ENCODE measurements around the gene PLEKHM2.
A peak's percentile ranks its signal among the peaks of the same experiment; 100 is the strongest.

The PLEKHM2 gene

DNA sequence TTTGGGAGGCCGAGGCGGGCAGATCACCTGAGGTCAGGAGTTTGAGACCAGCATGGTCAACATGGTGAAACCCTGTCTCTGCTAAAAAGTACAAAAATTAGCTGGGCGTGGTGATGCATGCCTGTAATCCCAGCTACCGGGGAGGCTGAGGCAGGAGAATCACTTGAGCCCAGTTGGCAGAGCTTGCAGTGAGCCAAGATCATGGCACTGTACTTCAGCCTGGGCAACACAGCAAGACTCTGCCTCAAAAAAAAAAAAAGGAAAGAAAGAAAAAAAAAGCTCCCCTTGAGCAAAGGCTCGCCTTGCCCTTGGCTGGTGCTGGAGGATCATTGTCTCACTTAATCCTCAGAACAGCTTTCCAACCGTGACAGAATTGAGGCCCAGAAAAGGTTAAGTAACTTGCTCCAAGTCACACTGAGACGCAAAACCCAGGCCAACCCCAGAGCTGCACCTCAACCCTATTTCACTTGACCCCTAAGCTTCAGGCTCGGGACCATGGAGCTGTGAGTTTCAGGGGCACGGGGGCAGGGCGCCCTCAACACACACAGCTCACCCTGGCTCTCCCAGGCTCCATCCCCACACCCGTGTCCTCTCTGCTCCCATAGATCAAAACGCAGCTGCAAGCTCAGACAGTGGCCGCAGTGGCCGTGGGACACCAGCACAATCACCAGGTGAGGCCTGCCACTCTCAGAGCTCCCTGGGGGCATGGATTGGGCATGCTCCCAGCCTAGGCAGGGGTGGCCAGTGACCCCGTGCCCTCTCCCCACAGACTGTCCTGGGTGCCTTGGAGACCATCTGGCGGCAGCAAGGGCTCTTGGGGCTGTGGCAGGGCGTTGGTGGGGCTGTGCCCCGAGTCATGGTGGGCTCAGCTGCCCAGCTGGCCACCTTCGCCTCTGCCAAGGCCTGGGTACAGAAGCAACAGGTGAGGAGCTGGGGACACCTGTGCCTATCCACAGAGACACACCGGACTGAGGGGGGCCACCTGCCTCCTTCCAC lies 53.5 kb downstream of the PLEKHM2 start:
- no peak for DNase-seq (ENCODE audit: low read depth in 1 of 2, low spot score in 1 of 2)

- no peak for DNase-seq (ENCODE audit: low read depth in 1 of 2, low spot score in 1 of 2)
These were observed 54.4 kb downstream of the PLEKHM2 start for GRCh38 chr1:15738416-15739113.

DNA sequence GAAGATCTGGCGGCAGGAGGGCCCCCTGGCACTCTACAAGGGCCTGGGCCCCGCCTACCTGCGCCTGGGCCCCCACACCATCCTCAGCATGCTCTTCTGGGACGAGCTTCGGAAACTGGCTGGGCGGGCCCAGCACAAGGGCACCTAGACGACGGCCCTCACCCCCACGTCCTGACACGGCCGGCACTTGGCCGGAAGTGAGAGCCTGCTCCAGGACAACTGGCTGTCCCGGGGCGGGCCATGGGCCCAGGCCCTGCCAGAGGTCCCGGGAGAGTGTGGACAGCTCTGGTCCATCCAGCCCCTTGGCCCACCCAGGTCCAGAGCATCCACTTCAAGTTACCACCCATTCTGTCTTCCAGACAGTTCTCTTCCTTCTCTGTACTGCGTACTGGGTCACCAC lies 55.1 kb downstream of the PLEKHM2 start:
- no peak for DNase-seq (ENCODE audit: low read depth in 1 of 2, low spot score in 1 of 2)

- no peak for DNase-seq (ENCODE audit: low read depth in 1 of 2, low spot score in 1 of 2)
These were observed 55.6 kb downstream of the PLEKHM2 start for GRCh38 chr1:15739745-15740144.

- DNase-seq (ENCODE audit: low read depth in 1 of 2, low spot score in 1 of 2) = peak; percentile 42 to 53
These were observed 57.1 kb downstream of the PLEKHM2 start for GRCh38 chr1:15740924-15741850.

GRCh38 chr1:15742339-15742801 lies 58.2 kb downstream of the PLEKHM2 start, which contains the start of gene TMEM82:
TSS of gene TMEM82 (plus strand) at chr1:15742499. CDS start at chr1:15742560, 61 bp downstream.
- no peak for DNase-seq (ENCODE audit: low read depth in 1 of 2, low spot score in 1 of 2)

GRCh38 chr1:15744122-15744679 lies 60.1 kb downstream of the PLEKHM2 start:
- DNase-seq (ENCODE audit: low read depth in 1 of 2, low spot score in 1 of 2) = no peak

GRCh38 chr1:15747378-15747777 lies 63.3 kb downstream of the PLEKHM2 start:
- DNase-seq (ENCODE audit: low read depth in 1 of 2, low spot score in 1 of 2) = no peak

DNA sequence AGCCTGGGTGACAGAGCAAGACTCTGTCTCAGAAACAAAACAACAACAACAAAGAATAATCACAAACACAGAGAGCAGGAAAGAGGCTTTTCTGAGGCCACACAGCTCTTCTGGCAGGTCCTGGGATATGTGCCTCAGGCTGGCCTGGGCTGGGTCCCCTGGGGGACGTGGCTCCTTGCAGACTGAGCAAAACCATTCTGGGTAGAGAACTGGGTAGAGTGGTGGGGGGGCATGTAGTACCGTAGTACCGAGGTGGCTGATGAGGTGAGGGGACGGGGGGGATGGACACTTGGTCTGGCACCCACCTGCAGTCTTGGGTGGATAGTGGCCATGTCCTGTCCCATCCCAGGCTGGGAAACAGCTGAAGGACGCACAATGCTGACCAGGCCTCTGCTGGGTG lies 64.1 kb downstream of the PLEKHM2 start:
- DNase-seq (ENCODE audit: low read depth in 1 of 2, low spot score in 1 of 2) = no peak

- DNase-seq (ENCODE audit: low read depth in 1 of 2, low spot score in 1 of 2) = no peak
These were observed 64.7 kb downstream of the PLEKHM2 start for GRCh38 chr1:15748690-15749398.

DNA sequence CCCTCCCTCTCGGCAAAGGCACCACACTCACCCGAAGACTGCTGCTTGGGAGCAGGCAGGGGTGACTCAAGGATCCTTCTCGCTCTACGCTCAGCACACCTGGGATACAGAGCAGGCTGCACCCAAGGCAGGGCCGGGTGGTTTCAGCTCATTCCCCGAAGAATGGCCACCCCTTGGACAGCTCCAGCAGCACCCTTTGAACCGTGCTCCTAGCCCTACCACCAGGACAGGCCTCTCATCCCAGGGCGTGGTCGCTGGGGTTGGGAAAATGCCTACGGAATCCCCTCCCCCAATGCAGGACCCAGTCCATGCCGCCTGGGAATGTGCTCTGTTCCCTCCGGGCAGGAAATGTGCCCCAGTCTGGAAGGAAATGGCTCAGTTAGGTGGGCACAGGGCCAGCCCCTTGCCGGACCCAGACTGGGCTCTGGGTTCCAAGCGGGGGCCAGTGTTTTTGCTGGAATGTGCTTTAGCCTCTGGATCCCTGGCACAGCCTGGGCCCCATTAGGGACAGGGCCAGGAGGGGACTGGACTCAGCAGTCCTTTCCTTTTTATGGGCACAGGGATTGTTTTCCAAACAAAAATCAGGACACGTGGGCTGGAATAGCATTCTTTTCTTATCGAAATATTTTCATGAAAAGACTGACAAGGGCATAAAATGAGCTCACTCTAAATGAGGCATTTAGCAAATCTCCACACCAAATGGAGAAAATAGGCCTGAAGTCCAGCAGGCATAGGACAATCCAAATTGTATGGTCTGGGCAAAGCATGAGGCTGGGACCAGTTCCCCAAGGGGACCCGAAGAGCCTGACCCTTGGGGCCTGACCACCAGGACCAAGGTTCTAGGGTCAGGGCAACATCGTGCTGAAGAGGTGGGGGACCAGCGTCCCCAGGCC lies 65.5 kb downstream of the PLEKHM2 start:
- no peak for DNase-seq (ENCODE audit: low read depth in 1 of 2, low spot score in 1 of 2)

DNA sequence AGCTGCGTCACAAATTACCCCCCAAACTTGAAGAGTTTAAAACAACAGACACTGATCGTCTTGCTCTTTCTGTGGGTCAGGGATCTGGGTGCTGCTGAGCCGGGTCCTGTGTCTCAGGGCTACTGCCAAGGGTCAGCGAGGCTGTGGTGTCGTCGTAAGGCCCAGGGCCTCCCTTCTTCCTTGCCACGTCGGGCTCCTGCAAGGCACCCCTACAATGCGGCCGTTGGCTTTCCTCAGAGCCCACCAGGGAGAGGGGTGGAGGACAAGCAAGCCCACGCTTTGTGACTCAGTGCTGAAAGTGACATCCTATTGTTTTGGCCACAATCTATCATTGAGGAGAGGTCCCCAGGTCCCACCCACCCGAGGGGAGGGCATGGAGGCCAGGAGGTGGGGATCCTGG lies 66.8 kb downstream of the PLEKHM2 start:
- DNase-seq (ENCODE audit: low read depth in 1 of 2, low spot score in 1 of 2) = no peak

- no peak for DNase-seq (ENCODE audit: low read depth in 1 of 2, low spot score in 1 of 2)
These were observed 67.6 kb downstream of the PLEKHM2 start for GRCh38 chr1:15751717-15752116.

GRCh38 chr1:15753776-15754175 lies 69.7 kb downstream of the PLEKHM2 start:
- DNase-seq (ENCODE audit: low read depth in 1 of 2, low spot score in 1 of 2) = no peak

DNA sequence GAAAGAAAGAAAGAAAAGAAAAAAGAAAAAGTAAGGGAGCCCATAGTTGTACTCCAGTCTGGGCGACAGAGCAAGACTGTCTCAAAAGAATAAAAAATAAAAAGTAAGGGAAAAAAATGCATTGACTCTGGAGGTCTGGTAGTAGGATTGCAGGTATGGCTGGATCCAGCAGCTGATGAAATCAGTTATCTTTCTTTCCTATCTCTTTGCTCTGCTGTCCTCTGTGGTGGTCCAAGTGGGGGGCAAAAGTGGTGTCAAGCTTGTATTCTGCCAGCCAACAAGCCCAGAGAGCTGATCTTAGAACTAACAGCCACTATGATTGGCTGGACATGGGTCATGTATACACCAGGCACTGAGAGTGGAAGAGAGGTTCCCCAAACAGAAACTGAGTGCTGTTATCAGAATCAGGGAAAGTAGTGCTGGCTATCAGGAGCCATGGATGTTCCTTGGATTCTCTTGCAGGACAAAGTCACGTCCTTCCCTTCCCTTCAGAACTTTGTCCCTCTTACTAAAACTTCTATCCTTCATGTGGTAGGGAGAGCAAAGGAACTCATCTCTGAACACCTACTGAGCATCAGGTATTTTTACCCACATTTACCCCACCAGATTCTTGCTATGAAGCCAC lies 71.0 kb downstream of the PLEKHM2 start:
- no peak for DNase-seq (ENCODE audit: low read depth in 1 of 2, low spot score in 1 of 2)

- DNase-seq (ENCODE audit: low read depth in 1 of 2, low spot score in 1 of 2) = no peak
These were observed 71.5 kb downstream of the PLEKHM2 start for GRCh38 chr1:15755646-15756040.

DNA sequence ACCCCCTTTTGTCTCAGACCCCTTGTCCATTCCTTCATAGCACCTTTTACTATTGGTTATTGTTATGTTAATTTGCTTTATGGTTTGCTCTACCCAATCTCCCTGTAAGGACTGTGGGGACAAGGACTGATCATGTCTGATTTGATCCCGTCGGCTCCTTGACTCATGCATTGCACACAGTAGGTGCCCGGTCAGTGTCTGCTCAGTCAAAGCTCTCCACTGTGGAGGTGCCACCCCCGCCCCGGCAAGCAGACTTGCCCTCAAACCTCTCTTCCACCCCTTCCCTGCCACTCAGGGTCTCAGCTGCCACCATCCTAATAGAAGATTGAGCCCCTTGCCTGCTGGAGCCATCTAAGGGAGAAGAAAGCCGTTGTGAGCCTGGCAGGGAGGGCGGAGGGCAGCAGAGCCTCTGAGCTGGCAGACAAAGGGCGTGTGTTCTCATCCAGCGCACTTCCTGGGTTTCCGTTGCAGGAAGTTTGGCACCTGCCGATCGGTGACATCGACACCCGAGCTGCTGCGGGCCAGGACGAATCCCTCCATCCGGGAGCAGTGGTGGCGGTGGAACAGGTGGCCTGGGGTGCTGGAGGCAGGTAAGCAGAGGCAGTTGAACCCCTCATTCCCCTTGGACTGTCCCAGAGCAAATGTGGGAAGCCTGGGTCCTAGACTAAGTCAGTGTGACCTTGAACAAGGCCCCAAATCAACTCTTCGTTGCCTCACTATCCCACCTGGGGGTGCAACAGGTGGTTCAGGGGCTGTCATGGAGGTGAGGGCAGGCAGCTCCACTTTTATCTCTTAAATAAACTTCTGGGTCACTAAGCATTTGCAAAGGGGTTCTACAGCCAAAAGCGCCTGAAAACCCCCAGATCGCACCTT lies 72.3 kb downstream of the PLEKHM2 start:
- no peak for DNase-seq (ENCODE audit: low read depth in 1 of 2, low spot score in 1 of 2)
